Stimulated activated effector memory CD8-positive, alpha-beta T cell treated with anti-CD3 and anti-CD28 coated beads, Interleukin-12 subunit alpha, Interleukin-12 subunit beta, amount 100 ng/mL, for 72 hours (primary cell): ENCODE results near the gene CKAP4.

ENCODE experiments used
- ATAC-seq: fragments of 150-1000 bp; cut with Tn5 transposase; 2 replicates; pipeline ENCODE4 v1.10.0; 2021
- DNase-seq, 2 donors: peaks; one replicate each; pipeline ENCODE4 v3.0.0; 2021 to 2022; ENCODE audit warnings: low spot score in 2 of 2
- H3K27ac Mint-ChIP-seq: one replicate; pipeline ENCODE4 v1.8.0; 2022; ENCODE audit warnings: mild to moderate bottlenecking, mixed read lengths
- H3K36me3 Mint-ChIP-seq: one replicate; pipeline ENCODE4 v1.8.0; 2022; ENCODE audit warnings: mild to moderate bottlenecking, mixed read lengths
- H3K4me1 Mint-ChIP-seq: one replicate; pipeline ENCODE4 v1.8.0; 2022; ENCODE audit warnings: mixed read lengths
- H3K4me3 Mint-ChIP-seq: one replicate; pipeline ENCODE4 v1.8.0; 2022; ENCODE audit warnings: mild to moderate bottlenecking, mixed read lengths
- H3K9me3 Mint-ChIP-seq: one replicate; pipeline ENCODE4 v1.8.0; 2022; ENCODE audit warnings: mixed read lengths

Gene CKAP4

GRCh38 chr12:106282457-106283097 is 34.8 kb upstream of the CKAP4 start:
- peak in 1 of 2 donors; percentile 55 for DNase-seq
- Mint-ChIP-seq H3K9me3 (peaks cover 7% of the 10 kb centered on the region), H3K36me3 (no peaks in the 10 kb centered on the region), H3K4me1 (peaks cover 15% of the 10 kb centered on the region), H3K27ac (no peak overlapping the region), H3K4me3 (no peak overlapping the region)
- ATAC-seq, result peak; percentile 62

GRCh38 chr12:106281804-106282203 is 34.0 kb upstream of the CKAP4 start:
- H3K9me3 Mint-ChIP-seq, result peaks cover 7% of the 10 kb centered on the region
- no peak for DNase-seq
- peaks cover 12% of the 10 kb centered on the region for H3K4me1 Mint-ChIP-seq
- H3K36me3 Mint-ChIP-seq, result no peaks in the 10 kb centered on the region
- H3K27ac Mint-ChIP-seq, result no peak overlapping the region
- no peak overlapping the region for H3K4me3 Mint-ChIP-seq
- ATAC-seq, result no peak

- no peak overlapping the region for H3K27ac Mint-ChIP-seq
- H3K36me3 Mint-ChIP-seq, result no peaks in the 10 kb centered on the region
- peaks cover 12% of the 10 kb centered on the region for H3K4me1 Mint-ChIP-seq
- DNase-seq (peak in 1 of 2 donors; percentile 0), ATAC-seq (no peak)
- no peak overlapping the region for H3K4me3 Mint-ChIP-seq
- H3K9me3 Mint-ChIP-seq, result peaks cover 7% of the 10 kb centered on the region
Measured at GRCh38 chr12:106281056-106281782, 33.4 kb upstream of the CKAP4 start.

GRCh38 chr12:106280106-106280505 is 32.3 kb upstream of the CKAP4 start:
- Mint-ChIP-seq H3K4me1 (peaks cover 9% of the 10 kb centered on the region), H3K36me3 (no peaks in the 10 kb centered on the region), H3K4me3 (no peak overlapping the region)

GRCh38 chr12:106276032-106276740 is 28.4 kb upstream of the CKAP4 start:
- no peaks in the 10 kb centered on the region for H3K36me3 Mint-ChIP-seq
- DNase-seq, result no peak
- H3K27ac Mint-ChIP-seq, result no peak overlapping the region
- no peak overlapping the region for H3K4me3 Mint-ChIP-seq
- H3K4me1 Mint-ChIP-seq, result no peaks in the 10 kb centered on the region
- no peaks in the 10 kb centered on the region for H3K9me3 Mint-ChIP-seq
- peak; percentile 48 for ATAC-seq

More at GRCh38 chr12:106280106-106280505, 32.3 kb upstream of the CKAP4 start:
- no peak for DNase-seq
- H3K27ac Mint-ChIP-seq, result no peak overlapping the region
- ATAC-seq, result no peak
- peaks cover 7% of the 10 kb centered on the region for H3K9me3 Mint-ChIP-seq

- Mint-ChIP-seq H3K4me3 (no peak overlapping the region), H3K9me3 (no peaks in the 10 kb centered on the region), H3K27ac (no peak overlapping the region), H3K36me3 (no peaks in the 10 kb centered on the region), H3K4me1 (no peaks in the 10 kb centered on the region)
- DNase-seq, result no peak
- no peak for ATAC-seq
Measured at GRCh38 chr12:106275458-106275857, 27.6 kb upstream of the CKAP4 start.

- Mint-ChIP-seq H3K36me3 (no peaks in the 10 kb centered on the region), H3K4me3 (no peak overlapping the region), H3K4me1 (no peaks in the 10 kb centered on the region), H3K27ac (no peak overlapping the region), H3K9me3 (no peaks in the 10 kb centered on the region)
- DNase-seq (no peak), ATAC-seq (no peak)
Measured at GRCh38 chr12:106274575-106275121, 26.8 kb upstream of the CKAP4 start.

GRCh38 chr12:106274012-106274411 is 26.2 kb upstream of the CKAP4 start:
- Mint-ChIP-seq H3K4me3 (no peak overlapping the region), H3K4me1 (no peaks in the 10 kb centered on the region), H3K36me3 (no peaks in the 10 kb centered on the region), H3K9me3 (no peaks in the 10 kb centered on the region), H3K27ac (no peak overlapping the region)
- ATAC-seq, result no peak
- DNase-seq, result no peak

- Mint-ChIP-seq H3K27ac (no peak overlapping the region), H3K4me1 (no peaks in the 10 kb centered on the region), H3K36me3 (no peaks in the 10 kb centered on the region), H3K9me3 (no peaks in the 10 kb centered on the region), H3K4me3 (no peak overlapping the region)
- ATAC-seq, result no peak
- no peak for DNase-seq
Measured at GRCh38 chr12:106273491-106273890, 25.7 kb upstream of the CKAP4 start.

- H3K36me3 Mint-ChIP-seq, result no peaks in the 10 kb centered on the region
- no peak overlapping the region for H3K4me3 Mint-ChIP-seq
- no peak overlapping the region for H3K27ac Mint-ChIP-seq
- no peaks in the 10 kb centered on the region for H3K9me3 Mint-ChIP-seq
- no peak for DNase-seq
- no peaks in the 10 kb centered on the region for H3K4me1 Mint-ChIP-seq
- no peak for ATAC-seq
Measured at GRCh38 chr12:106271575-106272505, 24.0 kb upstream of the CKAP4 start.

- DNase-seq, result no peak
- Mint-ChIP-seq H3K9me3 (no peaks in the 10 kb centered on the region), H3K4me3 (no peak overlapping the region), H3K27ac (no peak overlapping the region), H3K4me1 (no peaks in the 10 kb centered on the region), H3K36me3 (no peaks in the 10 kb centered on the region)
- no peak for ATAC-seq
Measured at GRCh38 chr12:106269150-106269771, 21.4 kb upstream of the CKAP4 start.

- no peak overlapping the region for H3K4me3 Mint-ChIP-seq
- no peak overlapping the region for H3K27ac Mint-ChIP-seq
- ATAC-seq, result no peak
- no peaks in the 10 kb centered on the region for H3K9me3 Mint-ChIP-seq
- H3K36me3 Mint-ChIP-seq, result no peaks in the 10 kb centered on the region
- H3K4me1 Mint-ChIP-seq, result no peaks in the 10 kb centered on the region
- DNase-seq, result no peak
Measured at GRCh38 chr12:106267535-106267934, 19.7 kb upstream of the CKAP4 start.

- Mint-ChIP-seq H3K4me1 (no peaks in the 10 kb centered on the region), H3K4me3 (no peak overlapping the region), H3K36me3 (no peaks in the 10 kb centered on the region), H3K9me3 (no peaks in the 10 kb centered on the region), H3K27ac (no peak overlapping the region)
- DNase-seq (no peak), ATAC-seq (no peak)
Measured at GRCh38 chr12:106265116-106265515, 17.3 kb upstream of the CKAP4 start.

GRCh38 chr12:106258935-106259334 is 11.1 kb upstream of the CKAP4 start:
- Mint-ChIP-seq H3K4me1 (no peaks in the 10 kb centered on the region), H3K27ac (no peak overlapping the region), H3K9me3 (no peaks in the 10 kb centered on the region), H3K36me3 (no peaks in the 10 kb centered on the region), H3K4me3 (no peak overlapping the region)
- DNase-seq (no peak), ATAC-seq (no peak)
